ENCODE measurements around the gene RUNX2.

DNA sequence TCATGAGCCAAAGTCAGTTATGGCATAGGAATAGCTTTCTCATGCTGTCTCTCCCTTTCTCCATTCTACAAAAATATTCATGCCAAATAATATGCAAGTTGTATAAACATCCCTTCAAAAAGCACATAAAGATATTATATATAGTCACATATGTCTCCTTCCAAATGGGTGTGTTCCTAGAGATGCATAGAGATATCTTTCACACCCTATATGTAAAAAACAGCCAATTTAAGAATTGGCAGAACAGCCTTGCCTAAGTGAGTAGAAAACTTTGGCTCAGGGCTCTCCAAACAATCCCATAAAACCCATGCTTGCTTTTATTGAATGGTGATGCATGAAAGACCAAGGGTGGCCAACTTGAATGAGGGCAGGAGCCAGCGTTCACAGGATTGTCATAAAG is 324.3 kb downstream of the RUNX2 start:
- no peak for TF ChIP-seq EZH2 (IDR thresholded peaks at IDR 0.05; ENCODE audit: insufficient read depth, low read length)
- TF ChIP-seq, protein P1, sequence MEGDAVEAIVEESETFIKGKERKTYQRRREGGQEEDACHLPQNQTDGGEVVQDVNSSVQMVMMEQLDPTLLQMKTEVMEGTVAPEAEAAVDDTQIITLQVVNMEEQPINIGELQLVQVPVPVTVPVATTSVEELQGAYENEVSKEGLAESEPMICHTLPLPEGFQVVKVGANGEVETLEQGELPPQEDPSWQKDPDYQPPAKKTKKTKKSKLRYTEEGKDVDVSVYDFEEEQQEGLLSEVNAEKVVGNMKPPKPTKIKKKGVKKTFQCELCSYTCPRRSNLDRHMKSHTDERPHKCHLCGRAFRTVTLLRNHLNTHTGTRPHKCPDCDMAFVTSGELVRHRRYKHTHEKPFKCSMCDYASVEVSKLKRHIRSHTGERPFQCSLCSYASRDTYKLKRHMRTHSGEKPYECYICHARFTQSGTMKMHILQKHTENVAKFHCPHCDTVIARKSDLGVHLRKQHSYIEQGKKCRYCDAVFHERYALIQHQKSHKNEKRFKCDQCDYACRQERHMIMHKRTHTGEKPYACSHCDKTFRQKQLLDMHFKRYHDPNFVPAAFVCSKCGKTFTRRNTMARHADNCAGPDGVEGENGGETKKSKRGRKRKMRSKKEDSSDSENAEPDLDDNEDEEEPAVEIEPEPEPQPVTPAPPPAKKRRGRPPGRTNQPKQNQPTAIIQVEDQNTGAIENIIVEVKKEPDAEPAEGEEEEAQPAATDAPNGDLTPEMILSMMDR (IDR thresholded peaks at IDR 0.05; ENCODE audit: insufficient read depth, low read depth, low read length) = no peak
